Measurements from ENCODE around the gene S100A1. TPM values are rescaled to one million over a fixed set of nuclear protein-coding genes. Genes with fewer than 3 reads are reported as not detected.
A peak's percentile ranks its signal among the peaks of the same experiment; 100 is the strongest.

The S100A1 gene
- total RNA-seq, 3 donors from 2014 or later (not counting 1 experiment from before 2014, with no cell fraction given): not detected

DNA sequence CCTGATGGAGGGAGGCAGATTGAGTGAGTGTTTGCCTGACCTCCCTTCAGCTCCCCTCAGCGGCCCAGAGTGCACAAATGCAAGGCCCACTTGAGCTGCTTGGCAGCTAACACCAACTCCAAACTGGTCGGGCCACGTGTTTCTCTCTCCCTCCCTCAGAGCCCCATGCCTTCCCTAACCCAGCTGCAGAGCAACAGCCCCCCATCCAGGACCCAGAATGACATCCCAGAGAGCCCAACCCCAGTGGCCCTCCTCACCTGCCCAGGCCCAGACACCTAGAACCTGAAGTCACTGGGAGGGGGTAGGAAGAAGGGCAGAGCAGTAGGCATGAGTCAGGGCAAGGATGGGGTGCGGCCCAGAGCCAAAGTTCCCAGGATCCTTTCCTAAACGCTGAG is 11.3 kb upstream of the S100A1 start:
- Histone ChIP-seq H3K27me3 (ENCODE audit: control insufficient read depth, insufficient read depth, low read length) (no peaks in the 10 kb centered on the region), H3K9me3 (ENCODE audit: control insufficient read depth, insufficient read depth, low read length) (no peaks in the 10 kb centered on the region), H3K36me3 (ENCODE audit: control insufficient read depth, insufficient read depth, low read length) (no peaks in the 10 kb centered on the region), H3K4me3 (ENCODE audit: low read length) (no peak overlapping the region), H3K4me1 (ENCODE audit: control insufficient read depth, insufficient read depth, low read length) (peaks cover 8% of the 10 kb centered on the region), H3K27ac (ENCODE audit: low read length) (no peak overlapping the region)
- no peak for ATAC-seq
- Mint-ChIP-seq H3K36me3 (no peaks in the 10 kb centered on the region), H3K4me1 (peaks cover 0 to 7% of the 10 kb centered on the region in 2 donors), H3K27ac (no peak overlapping the region), H3K4me3 (no peak overlapping the region), H3K27me3 (ENCODE audit: low read depth in 2 of 2) (no peaks in the 10 kb centered on the region), H3K9me3 (no peaks in the 10 kb centered on the region)
- intact Hi-C loops (cut with micrococcal nuclease): loop anchor here (1.0 kb wide), 1 partner anchor 106 kb away; no protein-coding TSS in a partner anchor
- DNase-seq: no peak
- TF ChIP-seq, protein P1, sequence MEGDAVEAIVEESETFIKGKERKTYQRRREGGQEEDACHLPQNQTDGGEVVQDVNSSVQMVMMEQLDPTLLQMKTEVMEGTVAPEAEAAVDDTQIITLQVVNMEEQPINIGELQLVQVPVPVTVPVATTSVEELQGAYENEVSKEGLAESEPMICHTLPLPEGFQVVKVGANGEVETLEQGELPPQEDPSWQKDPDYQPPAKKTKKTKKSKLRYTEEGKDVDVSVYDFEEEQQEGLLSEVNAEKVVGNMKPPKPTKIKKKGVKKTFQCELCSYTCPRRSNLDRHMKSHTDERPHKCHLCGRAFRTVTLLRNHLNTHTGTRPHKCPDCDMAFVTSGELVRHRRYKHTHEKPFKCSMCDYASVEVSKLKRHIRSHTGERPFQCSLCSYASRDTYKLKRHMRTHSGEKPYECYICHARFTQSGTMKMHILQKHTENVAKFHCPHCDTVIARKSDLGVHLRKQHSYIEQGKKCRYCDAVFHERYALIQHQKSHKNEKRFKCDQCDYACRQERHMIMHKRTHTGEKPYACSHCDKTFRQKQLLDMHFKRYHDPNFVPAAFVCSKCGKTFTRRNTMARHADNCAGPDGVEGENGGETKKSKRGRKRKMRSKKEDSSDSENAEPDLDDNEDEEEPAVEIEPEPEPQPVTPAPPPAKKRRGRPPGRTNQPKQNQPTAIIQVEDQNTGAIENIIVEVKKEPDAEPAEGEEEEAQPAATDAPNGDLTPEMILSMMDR (IDR thresholded peaks at IDR 0.05): no peak
- WGBS (ENCODE audit: insufficient coverage): 96% methylated on average over 4 of the region's 5 CpGs

DNA sequence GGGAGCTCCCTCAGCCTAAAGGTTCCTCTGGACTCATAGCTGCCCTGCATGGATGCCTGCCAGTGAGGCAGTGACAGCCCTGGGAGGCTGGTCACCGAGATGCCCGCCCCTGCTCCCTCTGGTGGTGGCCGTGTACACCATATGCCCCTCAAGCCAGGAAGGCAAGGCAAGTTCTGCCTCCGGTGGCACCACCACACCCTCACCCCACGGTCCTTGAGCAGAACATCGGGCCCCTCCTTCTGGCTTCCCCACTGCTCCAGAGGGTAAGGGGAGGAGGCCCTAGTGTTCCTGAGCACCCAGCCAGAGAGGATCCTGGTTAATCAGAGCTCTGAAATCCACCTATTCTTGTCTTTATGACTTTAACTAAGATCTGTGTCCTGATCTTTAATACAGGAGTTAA is 10.6 kb upstream of the S100A1 start:
- Mint-ChIP-seq H3K9me3 (no peaks in the 10 kb centered on the region), H3K4me1 (peaks cover 0 to 7% of the 10 kb centered on the region in 2 donors), H3K36me3 (no peaks in the 10 kb centered on the region), H3K27me3 (ENCODE audit: low read depth in 2 of 2) (no peaks in the 10 kb centered on the region), H3K4me3 (no peak overlapping the region), H3K27ac (peak overlapping the region in 1 of 2 donors; percentile 53)
- WGBS (ENCODE audit: insufficient coverage): 6% methylated on average over 3 of the region's 6 CpGs
- H3K4me3 ChIP-seq (ENCODE audit: low read length): no peak overlapping the region
- intact Hi-C loops (cut with micrococcal nuclease): loop anchor here (1.0 kb wide), 1 partner anchor 106 kb away; no protein-coding TSS in a partner anchor
- no peaks in the 10 kb centered on the region for H3K9me3 ChIP-seq (ENCODE audit: control insufficient read depth, insufficient read depth, low read length)
- no peak overlapping the region for H3K27ac ChIP-seq (ENCODE audit: low read length)
- peaks cover 8% of the 10 kb centered on the region for H3K4me1 ChIP-seq (ENCODE audit: control insufficient read depth, insufficient read depth, low read length)
- H3K36me3 ChIP-seq (ENCODE audit: control insufficient read depth, insufficient read depth, low read length): no peaks in the 10 kb centered on the region
- DNase-seq (peak; percentile 67 to 71), ATAC-seq (peak; percentile 82 to 97 (median 96))
- TF ChIP-seq, protein P1 (IDR thresholded peaks at IDR 0.05): peak; percentile 62
- H3K27me3 ChIP-seq (ENCODE audit: control insufficient read depth, insufficient read depth, low read length): no peaks in the 10 kb centered on the region

DNA sequence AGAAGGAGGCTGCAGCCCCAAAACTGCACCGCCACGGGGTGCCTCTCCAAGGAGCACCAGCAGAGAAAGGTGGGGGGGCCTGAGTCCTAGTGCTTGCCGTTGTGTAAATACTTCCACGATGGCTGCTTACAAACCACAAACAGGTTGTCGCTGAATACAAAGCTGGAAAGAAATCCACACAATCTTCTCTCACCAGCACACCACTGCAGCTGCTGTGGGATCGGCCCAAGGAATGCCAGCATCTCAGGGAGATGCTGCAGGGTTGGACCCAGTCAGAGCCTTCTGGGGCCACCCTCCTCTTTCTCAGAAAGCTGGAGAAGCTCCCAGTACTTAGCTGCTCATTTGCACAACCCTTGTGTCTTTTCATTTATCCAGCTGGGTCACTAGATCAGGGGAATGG is 9.1 kb upstream of the S100A1 start:
- peaks cover 0 to 7% of the 10 kb centered on the region in 2 donors for H3K4me1 Mint-ChIP-seq
- no peaks in the 10 kb centered on the region for H3K27me3 Mint-ChIP-seq (ENCODE audit: low read depth in 2 of 2)
- H3K27ac Mint-ChIP-seq: no peak overlapping the region
- TF ChIP-seq, protein P1 (IDR thresholded peaks at IDR 0.05): no peak
- no peak overlapping the region for H3K4me3 ChIP-seq (ENCODE audit: low read length)
- intact Hi-C loops (cut with micrococcal nuclease): no loop called here
- H3K36me3 Mint-ChIP-seq: no peaks in the 10 kb centered on the region
- no peak overlapping the region for H3K27ac ChIP-seq (ENCODE audit: low read length)
- H3K27me3 ChIP-seq (ENCODE audit: control insufficient read depth, insufficient read depth, low read length): no peaks in the 10 kb centered on the region
- no peak overlapping the region for H3K4me3 Mint-ChIP-seq
- H3K36me3 ChIP-seq (ENCODE audit: control insufficient read depth, insufficient read depth, low read length): no peaks in the 10 kb centered on the region
- DNase-seq (no peak), ATAC-seq (no peak)
- 94% methylated on average over 6 of the region's 6 CpGs for WGBS (ENCODE audit: insufficient coverage)
- peaks cover 8% of the 10 kb centered on the region for H3K4me1 ChIP-seq (ENCODE audit: control insufficient read depth, insufficient read depth, low read length)
- no peaks in the 10 kb centered on the region for H3K9me3 Mint-ChIP-seq
- H3K9me3 ChIP-seq (ENCODE audit: control insufficient read depth, insufficient read depth, low read length): no peaks in the 10 kb centered on the region

DNA sequence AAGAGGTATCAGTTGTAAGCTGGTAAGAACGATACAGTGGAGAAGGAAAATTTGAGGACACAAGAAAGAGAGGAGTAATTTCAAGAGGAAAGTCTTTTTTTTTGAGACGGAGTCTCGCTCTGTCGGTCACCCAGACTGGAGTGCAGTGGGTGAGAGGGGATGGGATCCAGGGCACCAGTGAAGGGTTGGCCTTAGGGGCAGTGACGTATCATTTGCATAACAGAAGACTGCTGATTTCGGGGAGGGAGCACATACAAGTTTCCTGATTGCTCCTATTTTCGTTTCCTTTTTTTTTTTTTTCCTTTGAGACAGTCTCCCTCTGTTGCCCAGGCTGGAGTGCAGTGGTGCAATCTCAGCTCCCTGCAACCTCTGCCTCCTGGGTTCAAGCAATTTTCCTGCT is 5.1 kb upstream of the S100A1 start:
- H3K4me3 ChIP-seq (ENCODE audit: low read length): no peak overlapping the region
- ATAC-seq: no peak
- WGBS (ENCODE audit: insufficient coverage): 81% methylated on average over 7 of the region's 7 CpGs
- no peaks in the 10 kb centered on the region for H3K9me3 ChIP-seq (ENCODE audit: control insufficient read depth, insufficient read depth, low read length)
- DNase-seq: no peak
- TF ChIP-seq, protein P1 (IDR thresholded peaks at IDR 0.05): no peak
- H3K27me3 ChIP-seq (ENCODE audit: control insufficient read depth, insufficient read depth, low read length): no peaks in the 10 kb centered on the region
- intact Hi-C loops (cut with micrococcal nuclease): no loop called here
- no peak overlapping the region for H3K27ac ChIP-seq (ENCODE audit: low read length)
- H3K4me1 Mint-ChIP-seq: peaks cover 8 to 10% of the 10 kb centered on the region in 2 donors
- H3K4me3 Mint-ChIP-seq: no peak overlapping the region
- H3K27me3 Mint-ChIP-seq (ENCODE audit: low read depth in 2 of 2): peaks cover 6 to 8% of the 10 kb centered on the region in 2 donors
- H3K9me3 Mint-ChIP-seq: no peaks in the 10 kb centered on the region
- no peaks in the 10 kb centered on the region for H3K36me3 ChIP-seq (ENCODE audit: control insufficient read depth, insufficient read depth, low read length)
- no peaks in the 10 kb centered on the region for H3K36me3 Mint-ChIP-seq
- H3K4me1 ChIP-seq (ENCODE audit: control insufficient read depth, insufficient read depth, low read length): peaks cover 19% of the 10 kb centered on the region
- H3K27ac Mint-ChIP-seq: no peak overlapping the region

Data from natural killer cell (primary cell).